GM10847 (cell line): ENCODE data around the gene SIK3.

Experiments
- POLR2A ChIP-seq: IDR thresholded peaks from 2 replicates; pipeline ENCODE4 v1.6.1; 2011; ENCODE audit not compliant: insufficient read length; ENCODE audit errors: extremely low read depth

Gene SIK3

GRCh38 chr11:116874251-116874650 is 224.0 kb downstream of the SIK3 start:
- no peak for TF ChIP-seq POLR2A

GRCh38 chr11:116873381-116873780 is 224.8 kb downstream of the SIK3 start:
- TF ChIP-seq POLR2A, result no peak

GRCh38 chr11:116871248-116871647 is 227.0 kb downstream of the SIK3 start:
- no peak for TF ChIP-seq POLR2A

- TF ChIP-seq POLR2A, result no peak
Measured at GRCh38 chr11:116870054-116870453, 228.2 kb downstream of the SIK3 start.

GRCh38 chr11:116869610-116870009 is 228.6 kb downstream of the SIK3 start:
- TF ChIP-seq POLR2A, result no peak

- no peak for TF ChIP-seq POLR2A
Measured at GRCh38 chr11:116868066-116868465, 230.2 kb downstream of the SIK3 start.

DNA sequence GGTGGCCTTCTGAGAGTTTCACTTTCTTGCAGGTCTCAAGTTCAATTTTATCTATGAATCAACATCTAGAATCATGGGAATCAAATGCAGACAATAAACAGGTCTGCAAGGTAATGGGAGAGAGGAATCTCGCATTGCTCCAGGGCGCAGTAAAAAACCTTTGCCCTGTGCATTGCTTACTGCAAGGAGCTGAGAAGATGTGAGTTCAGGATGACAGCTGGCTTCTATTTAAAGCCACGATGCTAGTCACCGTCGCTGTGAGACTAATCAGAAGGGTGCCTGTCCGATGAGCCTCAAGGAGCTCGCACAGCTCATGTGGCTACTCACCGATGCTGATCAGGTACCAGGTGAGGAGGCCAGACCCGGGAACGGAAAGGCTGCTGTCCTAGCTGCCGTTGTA is 230.6 kb downstream of the SIK3 start:
- TF ChIP-seq POLR2A, result no peak

DNA sequence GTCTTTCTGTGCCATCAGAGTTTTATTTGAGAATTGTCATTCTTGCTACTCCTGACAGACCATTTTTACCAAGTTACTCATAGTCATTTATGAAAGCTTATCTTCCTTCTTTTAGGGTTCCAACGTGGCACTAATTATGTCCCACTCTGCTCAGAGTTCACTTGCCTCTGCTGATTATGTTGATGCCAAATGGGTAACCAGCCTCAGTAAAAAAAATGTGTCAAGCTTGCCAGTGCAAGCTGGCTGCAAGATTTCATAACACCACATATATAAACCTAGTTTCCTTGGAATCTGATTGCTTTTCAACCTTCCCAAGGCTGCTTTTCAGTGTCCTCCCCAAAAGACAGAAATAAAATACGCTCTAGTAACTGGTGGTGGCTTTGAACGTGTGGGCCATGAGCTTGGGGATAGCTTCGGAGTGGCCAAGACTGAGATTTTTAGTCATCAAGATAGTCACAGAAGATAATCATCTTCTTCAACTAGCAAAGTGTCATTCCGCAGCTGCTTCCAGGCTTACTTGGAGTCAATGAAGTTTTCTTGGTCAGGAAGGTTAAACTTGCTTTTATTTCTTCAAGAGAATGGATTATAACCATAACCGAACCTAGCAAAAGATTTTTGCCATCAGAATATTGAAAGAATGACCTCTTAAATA is 231.3 kb downstream of the SIK3 start:
- no peak for TF ChIP-seq POLR2A

DNA sequence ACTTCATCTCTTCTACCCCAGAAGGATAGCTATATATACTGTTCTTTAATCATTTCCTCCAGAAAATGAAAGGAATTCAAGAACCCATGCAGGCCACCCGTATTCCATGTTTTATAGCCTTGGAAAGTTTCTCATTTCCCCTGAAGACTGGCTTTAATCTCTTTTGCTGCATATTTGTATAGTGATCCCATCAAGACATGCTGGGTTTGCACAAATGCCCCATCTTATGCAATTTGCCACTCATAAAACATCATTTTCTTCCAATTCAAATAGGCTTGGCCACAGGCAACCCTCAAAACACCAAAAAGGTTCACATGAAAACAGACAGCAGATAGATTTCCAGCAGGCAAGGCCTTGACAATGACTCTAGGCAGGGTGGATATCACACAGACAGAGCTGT is 232.5 kb downstream of the SIK3 start:
- no peak for TF ChIP-seq POLR2A

GRCh38 chr11:116864531-116864930 is 233.7 kb downstream of the SIK3 start:
- TF ChIP-seq POLR2A, result no peak

GRCh38 chr11:116862951-116863350 is 235.3 kb downstream of the SIK3 start:
- no peak for TF ChIP-seq POLR2A

- TF ChIP-seq POLR2A, result no peak
Measured at GRCh38 chr11:116862185-116862584, 236.0 kb downstream of the SIK3 start.

DNA sequence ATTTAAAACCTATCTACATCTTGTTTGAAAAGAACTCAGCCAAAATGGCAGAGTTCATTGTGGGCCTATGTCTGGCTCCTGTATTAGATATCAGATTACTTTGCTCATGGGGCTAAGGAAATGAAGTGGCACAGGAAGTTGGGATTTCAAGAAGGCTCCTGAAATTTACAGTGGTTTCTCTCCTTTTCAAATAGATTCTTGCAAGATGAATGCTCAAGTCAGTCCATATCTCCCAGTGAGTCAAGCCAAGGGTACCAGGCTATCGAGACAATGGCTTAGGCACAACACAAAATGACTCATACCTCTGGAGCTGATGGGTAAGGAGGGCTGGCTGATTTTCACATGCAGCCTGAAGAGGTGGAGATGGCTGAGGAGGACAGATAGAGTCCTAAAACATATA is 236.7 kb downstream of the SIK3 start:
- TF ChIP-seq POLR2A, result no peak

DNA sequence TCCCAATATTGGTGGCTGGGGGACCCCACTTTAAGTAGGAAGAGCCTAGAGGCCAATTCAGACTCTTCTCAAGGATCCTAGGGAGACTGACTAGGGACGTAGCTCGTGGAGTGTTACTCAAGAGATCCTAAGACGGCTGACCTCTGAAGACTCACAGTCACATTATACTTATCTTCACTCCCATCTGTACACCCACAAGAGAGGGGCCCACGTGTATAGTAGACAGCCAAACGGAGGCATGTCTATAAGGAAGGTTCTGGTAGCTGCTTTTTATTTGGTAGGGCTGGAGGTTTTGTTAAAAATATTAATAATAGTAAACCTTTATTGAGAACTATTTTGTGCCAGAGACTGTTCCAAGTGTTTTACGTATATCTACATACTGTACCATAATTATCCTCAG is 237.9 kb downstream of the SIK3 start:
- TF ChIP-seq POLR2A, result no peak

DNA sequence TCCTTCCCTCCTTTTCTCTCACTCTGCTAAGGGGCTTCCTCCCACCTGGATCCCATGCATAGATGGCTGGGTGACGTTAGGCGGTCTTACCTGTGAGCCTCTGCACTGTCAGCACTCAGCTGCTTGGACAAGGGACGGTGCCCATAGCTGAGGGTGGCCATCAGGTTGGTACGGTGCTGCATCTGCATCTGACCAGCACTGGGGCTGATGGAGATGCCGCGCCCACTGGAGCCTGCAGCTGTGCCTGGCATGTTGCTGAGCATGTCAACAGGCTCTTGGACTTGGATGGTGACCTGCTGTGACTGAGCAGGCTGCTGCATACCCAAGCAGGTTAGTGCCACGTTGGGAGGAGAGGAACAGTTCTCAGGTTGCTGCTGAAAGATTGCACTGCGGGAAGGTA is 239.1 kb downstream of the SIK3 start:
- no peak for TF ChIP-seq POLR2A

DNA sequence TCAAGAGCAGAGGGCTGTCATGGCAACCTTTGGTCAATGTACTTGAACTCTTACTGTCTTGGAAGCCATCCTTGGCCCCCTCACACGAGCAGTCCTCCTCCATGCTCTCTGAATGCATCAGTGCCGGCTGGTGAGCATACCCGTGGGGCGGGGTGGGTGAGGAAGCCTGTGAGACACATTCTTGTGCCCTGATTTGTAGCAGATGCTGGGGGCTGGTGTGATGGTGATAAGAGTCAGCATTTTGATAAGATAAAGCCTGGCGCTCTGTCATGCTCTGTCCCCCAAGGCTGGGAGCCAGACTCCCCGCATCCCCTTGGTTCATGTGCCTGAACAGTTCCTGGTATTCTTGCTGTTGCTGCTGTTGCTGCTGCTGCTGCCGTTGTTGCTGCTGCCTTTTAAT is 240.3 kb downstream of the SIK3 start:
- no peak for TF ChIP-seq POLR2A

DNA sequence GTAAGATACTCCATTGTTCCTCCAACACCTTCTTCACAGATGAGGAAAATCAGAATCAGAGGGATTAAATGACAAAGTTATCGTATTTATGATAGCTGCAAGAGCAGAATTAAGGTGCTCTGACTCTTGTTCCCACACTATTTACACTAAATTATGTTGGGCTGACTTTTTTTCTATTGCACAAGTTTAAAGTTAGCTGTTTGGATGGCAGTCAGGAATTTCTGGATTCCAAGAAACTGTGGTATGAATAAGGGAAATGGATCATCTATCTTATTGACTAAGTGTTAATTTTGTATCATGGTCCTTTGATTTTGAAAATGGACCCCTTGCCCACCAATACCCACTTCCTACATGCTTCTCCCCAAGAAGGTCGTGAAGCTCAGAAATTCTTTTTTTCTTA is 240.9 kb downstream of the SIK3 start:
- no peak for TF ChIP-seq POLR2A
